NCI-H2196 (cell line): ENCODE results near the gene F7.

ENCODE experiments used
- DNase-seq: peaks from one replicate; lab custom pipeline; 2025; ENCODE audit not compliant: unreplicated experiment; lab: John Stamatoyannopoulos, UW

Gene F7

GRCh38 chr13:113166681-113167080 is 61.1 kb downstream of the F7 start:
- DNase-seq = no peak

- no peak for DNase-seq
Measured at GRCh38 chr13:113167155-113167554, 61.6 kb downstream of the F7 start.

- no peak for DNase-seq
Measured at GRCh38 chr13:113167575-113167974, 62.0 kb downstream of the F7 start.

GRCh38 chr13:113168211-113168610 is 62.6 kb downstream of the F7 start:
- DNase-seq = no peak

GRCh38 chr13:113169277-113170272 is 64.0 kb downstream of the F7 start:
- DNase-seq = no peak
